HG03575 (cell line): ENCODE data around the gene ADAMTSL4.

Experiments used
- ATAC-seq: cut with Tn5 transposase; IDR thresholded peaks from one replicate; pipeline ENCODE4 v1.9.1; 2021; ENCODE audit not compliant: unreplicated experiment, insufficient number of reproducible peaks, low FRiP score; ENCODE audit errors: extremely low read depth

Gene ADAMTSL4

DNA sequence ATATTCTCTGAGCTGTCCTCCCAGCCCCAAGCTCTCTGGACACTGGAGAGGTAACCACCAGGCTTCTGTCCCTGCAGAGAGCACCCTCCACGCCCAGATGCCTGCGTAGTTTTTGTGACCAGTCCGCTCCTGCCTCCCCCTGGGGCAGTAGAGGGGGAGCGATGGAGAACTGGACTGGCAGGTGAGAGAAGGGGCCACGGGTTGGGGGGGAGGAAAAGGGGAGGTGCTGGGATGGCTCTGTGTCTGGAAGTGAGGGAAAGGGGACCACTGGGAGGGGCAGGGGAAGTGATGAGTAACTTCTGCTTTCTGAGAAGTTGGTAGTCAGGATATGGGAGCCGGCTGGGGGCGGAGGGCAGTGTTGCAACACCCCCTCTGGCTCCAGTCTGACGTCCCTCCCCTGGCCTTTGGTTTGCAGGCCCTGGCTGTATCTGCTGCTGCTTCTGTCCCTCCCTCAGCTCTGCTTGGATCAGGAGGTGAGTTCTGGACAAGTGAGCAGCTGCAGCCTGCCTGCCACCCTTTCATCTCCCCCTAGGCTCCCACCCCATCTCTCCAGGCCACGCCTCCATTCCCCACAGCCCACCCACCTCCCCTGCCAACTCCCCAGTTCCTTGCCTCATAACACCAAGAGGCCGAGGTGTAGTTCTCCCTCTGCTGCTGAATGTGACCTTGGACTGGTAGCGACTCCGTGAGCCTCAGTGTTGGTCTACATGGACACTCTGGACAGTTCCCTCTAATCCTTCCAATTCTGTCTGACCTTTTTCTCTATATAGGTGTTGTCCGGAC is 3.1 kb downstream of the ADAMTSL4 start:
- no peak for ATAC-seq

DNA sequence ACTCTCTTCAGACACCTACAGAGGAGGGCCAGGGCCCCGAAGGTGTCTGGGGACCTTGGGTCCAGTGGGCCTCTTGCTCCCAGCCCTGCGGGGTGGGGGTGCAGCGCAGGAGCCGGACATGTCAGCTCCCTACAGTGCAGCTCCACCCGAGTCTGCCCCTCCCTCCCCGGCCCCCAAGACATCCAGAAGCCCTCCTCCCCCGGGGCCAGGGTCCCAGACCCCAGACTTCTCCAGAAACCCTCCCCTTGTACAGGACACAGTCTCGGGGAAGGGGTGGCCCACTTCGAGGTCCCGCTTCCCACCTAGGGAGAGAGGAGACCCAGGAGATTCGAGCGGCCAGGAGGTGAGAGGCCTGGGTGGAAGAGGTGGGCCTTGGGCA is 3.7 kb downstream of the ADAMTSL4 start:
- ATAC-seq = no peak

DNA sequence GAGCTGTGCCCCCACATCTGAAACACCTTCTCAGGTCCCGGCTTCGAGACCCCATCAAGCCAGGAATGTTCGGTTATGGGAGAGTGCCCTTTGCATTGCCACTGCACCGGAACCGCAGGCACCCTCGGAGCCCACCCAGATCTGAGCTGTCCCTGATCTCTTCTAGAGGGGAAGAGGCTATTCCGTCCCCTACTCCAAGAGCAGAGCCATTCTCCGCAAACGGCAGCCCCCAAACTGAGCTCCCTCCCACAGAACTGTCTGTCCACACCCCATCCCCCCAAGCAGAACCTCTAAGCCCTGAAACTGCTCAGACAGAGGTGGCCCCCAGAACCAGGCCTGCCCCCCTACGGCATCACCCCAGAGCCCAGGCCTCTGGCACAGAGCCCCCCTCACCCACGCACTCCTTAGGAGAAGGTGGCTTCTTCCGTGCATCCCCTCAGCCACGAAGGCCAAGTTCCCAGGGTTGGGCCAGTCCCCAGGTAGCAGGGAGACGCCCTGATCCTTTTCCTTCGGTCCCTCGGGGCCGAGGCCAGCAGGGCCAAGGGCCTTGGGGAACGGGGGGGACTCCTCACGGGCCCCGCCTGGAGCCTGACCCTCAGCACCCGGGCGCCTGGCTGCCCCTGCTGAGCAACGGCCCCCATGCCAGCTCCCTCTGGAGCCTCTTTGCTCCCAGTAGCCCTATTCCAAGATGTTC is 4.3 kb downstream of the ADAMTSL4 start:
- no peak for ATAC-seq

DNA sequence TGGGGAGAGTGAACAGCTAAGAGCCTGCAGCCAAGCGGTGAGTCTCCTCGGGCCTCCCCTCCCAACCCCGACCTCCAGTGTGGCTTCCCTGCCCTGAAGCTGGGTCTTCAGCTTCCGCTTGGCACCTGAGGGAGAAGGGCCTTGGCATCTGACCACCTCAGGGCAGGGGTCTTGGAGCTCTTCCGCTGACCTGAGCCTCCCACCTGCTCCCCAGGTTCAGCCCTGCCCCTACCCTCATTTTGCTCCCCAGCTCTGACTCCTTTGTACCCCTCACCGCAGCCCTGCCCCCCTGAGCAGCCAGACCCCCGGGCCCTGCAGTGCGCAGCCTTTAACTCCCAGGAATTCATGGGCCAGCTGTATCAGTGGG is 4.9 kb downstream of the ADAMTSL4 start:
- ATAC-seq = no peak

DNA sequence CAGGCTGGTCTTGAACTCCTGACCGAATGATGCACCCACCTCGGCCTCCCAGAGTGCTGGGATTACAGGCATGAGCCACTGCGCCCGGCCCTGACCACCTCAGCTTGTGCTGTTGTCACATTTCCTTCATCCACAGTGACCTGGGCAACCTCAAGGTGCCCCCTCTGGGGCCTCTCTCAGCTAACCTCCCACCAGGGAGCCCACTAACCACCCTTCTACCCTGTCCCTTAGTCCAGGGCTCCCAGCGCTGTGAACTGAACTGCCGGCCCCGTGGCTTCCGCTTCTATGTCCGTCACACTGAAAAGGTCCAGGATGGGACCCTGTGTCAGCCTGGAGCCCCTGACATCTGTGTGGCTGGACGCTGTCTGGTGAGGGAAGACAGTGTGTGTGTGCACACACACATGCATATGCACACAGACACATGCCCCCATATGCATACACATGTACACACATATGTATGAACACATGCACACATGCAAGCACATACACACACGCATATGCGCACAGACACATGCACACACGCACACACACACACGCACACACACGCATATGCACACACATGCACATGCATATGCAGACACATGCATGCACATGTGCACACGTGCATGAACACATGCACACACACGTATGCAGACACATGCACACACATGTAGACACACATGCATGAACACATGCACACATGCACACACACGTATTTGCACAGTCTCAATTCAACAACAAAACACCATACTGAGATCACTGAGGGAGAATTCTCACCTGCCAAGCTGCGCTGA is 6.2 kb downstream of the ADAMTSL4 start:
- ATAC-seq = no peak

DNA sequence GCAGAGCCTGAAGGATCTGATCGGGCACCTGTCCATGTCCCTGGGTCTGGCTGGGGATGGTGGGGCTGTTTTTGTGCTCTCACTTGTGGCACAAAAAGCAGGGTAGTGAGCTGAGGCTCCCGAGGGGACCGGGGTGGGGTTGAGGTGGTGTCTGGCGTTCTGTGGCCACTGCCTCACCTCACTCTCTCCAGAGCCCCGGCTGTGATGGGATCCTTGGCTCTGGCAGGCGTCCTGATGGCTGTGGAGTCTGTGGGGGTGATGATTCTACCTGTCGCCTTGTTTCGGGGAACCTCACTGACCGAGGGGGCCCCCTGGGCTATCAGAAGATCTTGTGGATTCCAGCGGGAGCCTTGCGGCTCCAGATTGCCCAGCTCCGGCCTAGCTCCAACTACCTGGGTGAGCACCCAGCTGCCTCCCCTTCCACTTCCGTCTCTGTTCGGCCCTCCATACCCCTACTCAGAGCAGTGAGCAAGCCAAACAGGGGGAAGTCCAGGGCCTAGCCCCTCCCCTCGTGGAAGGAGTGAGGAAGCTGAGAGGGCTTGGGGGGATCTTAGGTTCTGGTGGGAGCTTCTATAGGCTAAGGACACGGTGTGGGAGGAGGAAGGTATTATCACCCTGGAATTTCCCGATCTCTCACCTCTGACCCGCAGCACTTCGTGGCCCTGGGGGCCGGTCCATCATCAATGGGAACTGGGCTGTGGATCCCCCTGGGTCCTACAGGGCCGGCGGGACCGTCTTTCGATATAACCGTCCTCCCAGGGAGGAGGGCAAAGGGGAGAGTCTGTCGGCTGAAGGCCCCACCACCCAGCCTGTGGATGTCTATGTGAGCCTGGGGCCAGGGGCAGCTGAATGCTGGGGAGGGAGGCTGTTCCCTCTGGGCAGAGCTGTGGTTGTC is 7.0 kb downstream of the ADAMTSL4 start:
- no peak for ATAC-seq

DNA sequence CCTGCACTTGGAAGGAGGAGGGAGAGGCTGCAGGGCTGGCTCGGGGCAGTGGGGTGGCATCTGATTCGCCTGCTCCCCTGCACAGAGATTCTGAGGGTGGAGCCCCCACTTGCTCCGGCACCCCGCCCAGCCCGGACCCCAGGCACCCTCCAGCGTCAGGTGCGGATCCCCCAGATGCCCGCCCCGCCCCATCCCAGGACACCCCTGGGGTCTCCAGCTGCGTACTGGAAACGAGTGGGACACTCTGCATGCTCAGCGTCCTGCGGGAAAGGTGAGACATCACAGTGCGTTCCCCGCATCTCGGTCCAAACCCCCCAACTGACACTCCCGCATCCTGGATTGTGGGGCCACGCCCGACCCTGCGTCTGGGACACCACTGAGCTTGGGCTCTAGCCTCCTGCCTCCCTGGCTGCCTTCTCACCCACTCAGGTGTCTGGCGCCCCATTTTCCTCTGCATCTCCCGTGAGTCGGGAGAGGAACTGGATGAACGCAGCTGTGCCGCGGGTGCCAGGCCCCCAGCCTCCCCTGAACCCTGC is 7.9 kb downstream of the ADAMTSL4 start:
- ATAC-seq = no peak

DNA sequence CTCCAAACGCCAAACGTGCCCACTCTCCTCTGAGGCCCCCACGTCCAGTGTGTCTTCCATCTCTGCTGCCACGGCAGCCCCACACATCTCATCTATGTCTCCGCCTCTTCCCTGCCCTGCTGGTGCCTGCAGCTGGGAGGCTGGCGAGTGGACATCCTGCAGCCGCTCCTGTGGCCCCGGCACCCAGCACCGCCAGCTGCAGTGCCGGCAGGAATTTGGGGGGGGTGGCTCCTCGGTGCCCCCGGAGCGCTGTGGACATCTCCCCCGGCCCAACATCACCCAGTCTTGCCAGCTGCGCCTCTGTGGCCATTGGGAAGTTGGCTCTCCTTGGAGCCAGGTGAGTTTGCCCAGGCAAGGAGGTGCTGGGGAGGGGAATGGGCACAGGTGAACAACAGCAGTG is 8.6 kb downstream of the ADAMTSL4 start:
- ATAC-seq = no peak

DNA sequence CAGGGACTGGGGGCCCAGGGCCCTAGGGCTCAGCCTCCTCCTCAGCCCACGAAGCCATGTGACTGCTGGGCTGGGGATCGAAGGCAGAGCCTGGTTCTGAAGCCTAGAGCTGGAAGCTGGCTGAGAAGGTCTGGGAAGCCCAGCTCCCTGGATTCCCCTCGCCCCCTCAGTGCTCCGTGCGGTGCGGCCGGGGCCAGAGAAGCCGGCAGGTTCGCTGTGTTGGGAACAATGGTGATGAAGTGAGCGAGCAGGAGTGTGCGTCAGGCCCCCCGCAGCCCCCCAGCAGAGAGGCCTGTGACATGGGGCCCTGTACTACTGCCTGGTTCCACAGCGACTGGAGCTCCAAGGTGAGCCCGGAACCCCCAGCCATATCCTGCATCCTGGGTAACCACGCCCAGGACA is 9.1 kb downstream of the ADAMTSL4 start:
- ATAC-seq = no peak

DNA sequence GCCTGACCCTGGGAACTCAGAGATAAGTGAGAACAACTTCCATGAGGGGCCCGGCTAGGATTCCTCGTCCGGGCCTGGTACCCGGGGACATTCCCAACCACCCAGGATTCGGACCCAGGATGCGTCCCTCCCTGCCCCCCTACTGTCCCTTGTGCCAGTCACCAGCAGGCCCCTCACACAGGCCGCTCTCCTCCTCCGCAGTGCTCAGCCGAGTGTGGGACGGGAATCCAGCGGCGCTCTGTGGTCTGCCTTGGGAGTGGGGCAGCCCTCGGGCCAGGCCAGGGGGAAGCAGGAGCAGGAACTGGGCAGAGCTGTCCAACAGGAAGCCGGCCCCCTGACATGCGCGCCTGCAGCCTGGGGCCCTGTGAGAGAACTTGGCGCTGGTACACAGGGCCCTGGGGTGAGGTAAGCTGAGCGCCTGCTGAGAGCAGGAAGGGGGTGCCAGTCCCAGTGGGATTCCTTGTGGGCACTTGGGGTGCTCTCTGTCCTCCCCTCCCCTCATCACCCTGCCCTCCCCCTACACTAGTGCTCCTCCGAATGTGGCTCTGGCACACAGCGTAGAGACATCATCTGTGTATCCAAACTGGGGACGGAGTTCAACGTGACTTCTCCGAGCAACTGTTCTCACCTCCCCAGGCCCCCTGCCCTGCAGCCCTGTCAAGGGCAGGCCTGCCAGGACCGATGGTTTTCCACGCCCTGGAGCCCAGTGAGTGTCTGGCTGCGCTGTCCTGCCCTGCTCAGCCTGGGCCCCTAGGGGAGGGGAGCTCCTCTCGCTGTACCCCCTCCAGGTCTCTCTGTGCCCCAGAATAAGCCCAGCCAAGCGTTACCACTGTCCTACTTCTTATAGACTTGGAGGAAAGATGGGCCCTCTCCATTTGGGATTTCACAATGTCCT is 9.8 kb downstream of the ADAMTSL4 start:
- ATAC-seq = no peak

DNA sequence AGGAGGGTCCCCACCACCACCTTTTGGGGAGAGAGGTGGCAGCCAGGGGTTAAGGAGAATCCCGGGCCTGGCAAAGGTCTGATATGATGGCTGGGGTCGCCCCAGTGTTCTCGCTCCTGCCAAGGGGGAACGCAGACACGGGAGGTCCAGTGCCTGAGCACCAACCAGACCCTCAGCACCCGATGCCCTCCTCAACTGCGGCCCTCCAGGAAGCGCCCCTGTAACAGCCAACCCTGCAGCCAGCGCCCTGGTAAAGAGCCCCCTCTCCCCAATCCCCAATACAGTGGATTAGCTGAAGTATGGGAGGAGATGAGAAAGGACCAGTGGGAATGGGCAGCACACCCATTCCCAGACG is 10.4 kb downstream of the ADAMTSL4 start:
- ATAC-seq = no peak

DNA sequence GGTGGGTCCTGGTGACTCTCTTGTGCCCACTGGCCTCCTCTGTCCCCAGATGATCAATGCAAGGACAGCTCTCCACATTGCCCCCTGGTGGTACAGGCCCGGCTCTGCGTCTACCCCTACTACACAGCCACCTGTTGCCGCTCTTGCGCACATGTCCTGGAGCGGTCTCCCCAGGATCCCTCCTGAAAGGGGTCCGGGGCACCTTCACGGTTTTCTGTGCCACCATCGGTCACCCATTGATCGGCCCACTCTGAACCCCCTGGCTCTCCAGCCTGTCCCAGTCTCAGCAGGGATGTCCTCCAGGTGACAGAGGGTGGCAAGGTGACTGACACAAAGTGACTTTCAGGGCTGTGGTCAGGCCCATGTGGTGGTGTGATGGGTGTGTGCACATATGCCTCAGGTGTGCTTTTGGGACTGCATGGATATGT is 10.8 kb downstream of the ADAMTSL4 start:
- no peak for ATAC-seq

DNA sequence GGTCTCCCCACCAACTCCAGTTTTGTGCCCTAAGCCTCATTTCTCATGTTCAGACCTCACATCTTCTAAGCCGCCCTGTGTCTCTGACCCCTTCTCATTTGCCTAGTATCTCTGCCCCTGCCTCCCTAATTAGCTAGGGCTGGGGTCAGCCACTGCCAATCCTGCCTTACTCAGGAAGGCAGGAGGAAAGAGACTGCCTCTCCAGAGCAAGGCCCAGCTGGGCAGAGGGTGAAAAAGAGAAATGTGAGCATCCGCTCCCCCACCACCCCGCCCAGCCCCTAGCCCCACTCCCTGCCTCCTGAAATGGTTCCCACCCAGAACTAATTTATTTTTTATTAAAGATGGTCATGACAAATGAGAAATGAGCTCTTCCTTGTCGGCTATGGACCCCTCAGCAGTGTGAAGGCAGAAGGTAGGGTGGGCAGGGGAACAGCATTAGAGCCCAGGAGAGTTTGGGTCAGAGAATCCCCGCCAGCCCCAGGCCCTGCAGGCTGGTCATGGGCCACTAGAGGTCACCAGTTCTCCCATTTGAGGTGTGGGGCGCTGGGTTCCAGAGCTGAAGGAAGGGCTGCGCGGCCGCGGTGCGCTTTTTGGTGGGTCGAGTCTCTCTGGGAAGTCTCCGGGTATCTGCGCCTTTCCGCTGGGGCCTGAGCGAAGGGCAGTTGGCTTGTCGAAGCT is 11.5 kb downstream of the ADAMTSL4 start:
- no peak for ATAC-seq

DNA sequence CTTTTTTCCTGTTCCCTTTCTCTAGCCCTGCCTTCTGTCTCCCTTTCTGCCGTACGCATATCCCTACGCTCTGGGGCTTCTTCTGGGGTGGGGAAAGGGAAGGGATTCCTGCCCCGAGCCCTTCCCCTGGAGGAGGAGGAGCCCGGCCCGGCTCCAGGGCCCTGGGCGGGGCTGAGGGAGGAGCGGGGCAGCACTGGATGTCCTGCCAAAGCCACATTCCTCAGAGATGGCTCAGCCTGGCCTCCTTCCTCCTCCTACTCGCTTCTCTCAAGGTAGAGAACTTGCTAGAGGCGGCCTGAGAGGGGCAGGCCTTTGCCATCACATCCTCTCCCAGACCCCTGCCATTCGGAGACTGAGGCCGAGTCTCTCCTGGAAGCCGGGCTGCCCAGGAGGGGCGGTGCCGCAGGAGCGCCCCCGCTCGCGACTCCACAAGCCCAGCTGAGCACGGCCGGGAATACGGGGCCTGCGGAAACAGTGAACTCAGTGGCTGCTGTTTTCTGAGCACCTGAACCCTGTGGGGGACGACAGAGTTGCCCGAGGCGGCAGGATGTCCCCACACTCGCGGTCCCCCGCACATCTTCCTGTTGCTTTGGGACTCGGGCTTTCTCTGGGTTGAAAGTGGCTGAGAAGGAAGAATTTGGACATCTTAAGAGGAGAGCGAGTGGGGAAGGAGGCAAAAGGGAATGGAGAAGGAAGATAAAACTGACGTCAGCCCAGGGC is 12.2 kb downstream of the ADAMTSL4 start:
- no peak for ATAC-seq

DNA sequence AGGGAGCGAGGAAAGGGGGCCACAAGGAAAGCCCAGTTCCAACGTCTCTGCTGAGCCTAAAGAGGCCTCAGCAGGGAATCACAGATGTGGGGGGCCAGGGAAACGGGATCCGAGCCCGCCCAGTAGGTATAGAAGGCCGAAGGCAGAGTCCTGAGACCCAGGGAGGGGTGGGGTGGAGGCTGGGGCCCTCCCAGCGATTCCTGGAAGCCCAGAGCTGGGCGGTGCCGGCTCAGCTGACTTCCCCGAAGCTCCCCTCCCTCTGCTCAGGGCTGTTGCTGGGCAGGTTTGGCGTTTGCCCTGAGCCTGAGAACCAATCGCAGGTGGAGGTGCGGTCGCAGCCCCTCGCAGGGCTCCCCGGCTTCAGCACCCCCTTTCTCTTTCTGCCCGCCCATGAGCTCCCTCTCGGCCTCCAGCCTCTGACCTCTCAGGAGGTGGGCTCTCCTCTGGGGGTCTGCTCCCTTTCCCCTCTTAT is 12.8 kb downstream of the ADAMTSL4 start:
- no peak for ATAC-seq

DNA sequence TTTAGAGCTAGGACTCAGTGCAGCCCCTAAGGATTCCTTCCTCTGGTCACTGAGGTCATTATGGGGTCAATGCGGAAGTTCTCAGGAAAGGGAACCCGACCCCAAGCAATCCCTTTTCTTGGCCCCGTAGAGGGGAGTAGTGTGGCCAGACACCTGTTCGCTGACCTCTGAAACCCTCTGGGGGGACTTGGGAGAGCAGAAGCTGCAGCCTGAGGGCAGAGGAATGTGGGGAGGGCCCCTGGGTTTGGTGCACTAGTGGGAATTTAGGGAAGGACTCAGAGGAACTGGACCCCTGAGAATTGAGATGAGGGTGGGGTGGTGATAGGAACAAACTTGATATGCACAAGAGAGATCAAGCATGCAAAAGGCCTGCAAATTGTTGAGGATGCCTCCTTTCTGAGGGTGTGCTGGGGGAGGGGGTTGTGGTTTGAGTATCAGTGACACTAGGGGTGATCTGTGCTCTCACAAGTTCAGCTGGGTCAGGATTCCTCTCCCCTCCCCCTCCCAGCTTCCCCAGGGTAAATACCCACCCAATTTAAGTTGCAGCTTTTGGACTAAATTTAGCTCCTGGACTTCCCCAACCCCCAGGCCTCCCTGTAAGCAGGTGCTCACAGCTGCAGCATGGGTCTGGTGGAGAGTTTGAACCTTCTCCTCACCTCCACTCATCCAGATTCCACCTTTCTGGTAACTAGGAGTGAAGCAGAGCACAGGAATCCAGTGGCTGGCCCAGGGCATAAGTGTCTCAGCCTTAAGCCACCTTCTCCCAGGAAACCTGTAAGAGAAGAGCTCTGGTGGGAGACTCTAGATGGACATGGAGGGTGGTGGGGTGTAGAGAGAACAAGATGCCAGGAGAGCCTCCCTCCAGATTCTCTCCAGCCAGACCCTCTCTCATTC is 13.5 kb downstream of the ADAMTSL4 start:
- no peak for ATAC-seq
